SK-N-SH treated with all-trans-retinoic acid at 6 μM for 48 hours (cell line): Measurements from ENCODE around the gene SLC38A10.
"Not testable (repeated sequence)": the region's sequence is repeated elsewhere in the genome, so short reads cannot be mapped to it uniquely, and the experiment has no call there.

Source experiments
- ARNTL ChIP-seq: fragments of 450-650 bp; formaldehyde crosslinking; IDR thresholded peaks from 2 replicates; pipeline ENCODE4 v1.5.0; 2020; ENCODE audit warnings: low read depth, mild to moderate bottlenecking, moderate library complexity, borderline replicate concordance
- CREB5 ChIP-seq: fragments of 250-450 bp; sonication (Bioruptor Pico); IDR thresholded peaks from 2 replicates; pipeline ENCODE4 v1.5.1; 2020; ENCODE audit warnings: low read depth, mild to moderate bottlenecking, moderate library complexity
- CSRNP3 ChIP-seq: fragments of 250-450 bp; sonication (Bioruptor Pico); IDR thresholded peaks from 2 replicates; pipeline ENCODE4 v1.5.1; 2021; ENCODE audit warnings: mild to moderate bottlenecking, moderate library complexity
- OSR1 ChIP-seq: fragments of 250-450 bp; sonication (Bioruptor Pico); IDR thresholded peaks from 2 replicates; pipeline ENCODE4 v1.8.0; 2022; ENCODE audit warnings: moderate library complexity, mild to moderate bottlenecking, inconsistent platforms
- PPARA ChIP-seq: fragments of 250-450 bp; sonication (Bioruptor Pico); IDR thresholded peaks from 2 replicates; pipeline ENCODE4 v1.5.0; 2020; ENCODE audit warnings: mild to moderate bottlenecking, borderline replicate concordance
- RARB ChIP-seq: fragments of 250-450 bp; sonication (Bioruptor Pico); IDR thresholded peaks from 2 replicates; pipeline ENCODE4 v1.8.0; 2021; ENCODE audit warnings: mild to moderate bottlenecking, moderate library complexity
- SNAI2 ChIP-seq: fragments of 250-450 bp; sonication (Bioruptor Pico); IDR thresholded peaks from 2 replicates; pipeline ENCODE4 v1.5.0; 2020; ENCODE audit warnings: mild to moderate bottlenecking, moderate library complexity
- TSHZ2 ChIP-seq: fragments of 250-450 bp; sonication (Bioruptor Pico); IDR thresholded peaks from 2 replicates; pipeline ENCODE4 v1.5.0; 2020; ENCODE audit warnings: mild to moderate bottlenecking, moderate library complexity
- ZFP3 ChIP-seq: fragments of 250-450 bp; sonication (Bioruptor Pico); IDR thresholded peaks from 2 replicates; pipeline ENCODE4 v1.5.0; 2020; ENCODE audit warnings: mild to moderate bottlenecking, moderate library complexity
- ZFP30 ChIP-seq: fragments of 450-650 bp; formaldehyde crosslinking; IDR thresholded peaks from 2 replicates; pipeline ENCODE4 v1.5.0; 2022; ENCODE audit warnings: mild to moderate bottlenecking, moderate library complexity
- ZNF8 ChIP-seq: fragments of 450-650 bp; formaldehyde crosslinking; IDR thresholded peaks from 2 replicates; pipeline ENCODE4 v1.5.0; 2020; ENCODE audit warnings: mild to moderate bottlenecking, moderate library complexity

GRCh38 chr17:81227630-81228029 lies 67.5 kb downstream of the SLC38A10 start:
- not testable (repeated sequence) for TF ChIP-seq CREB5; ARNTL (CRISPR knock-in tag); TSHZ2 (CRISPR knock-in tag); ZFP3; SNAI2 (CRISPR knock-in tag); RARB; CSRNP3 (CRISPR knock-in tag); OSR1 (CRISPR knock-in tag); ZNF8 (CRISPR knock-in tag); PPARA (CRISPR knock-in tag); ZFP30
